GM12872 (cell line): ENCODE data around the gene SAMD14.

Source experiments
- TF ChIP-seq, protein P1 (sequence below): IDR thresholded peaks from 3 replicates; pipeline ENCODE4 v1.5.1; 2011; ENCODE audit warnings: low read depth, mild to moderate bottlenecking, low read length, moderate library complexity; ENCODE audit not compliant: insufficient read depth

Gene SAMD14

DNA sequence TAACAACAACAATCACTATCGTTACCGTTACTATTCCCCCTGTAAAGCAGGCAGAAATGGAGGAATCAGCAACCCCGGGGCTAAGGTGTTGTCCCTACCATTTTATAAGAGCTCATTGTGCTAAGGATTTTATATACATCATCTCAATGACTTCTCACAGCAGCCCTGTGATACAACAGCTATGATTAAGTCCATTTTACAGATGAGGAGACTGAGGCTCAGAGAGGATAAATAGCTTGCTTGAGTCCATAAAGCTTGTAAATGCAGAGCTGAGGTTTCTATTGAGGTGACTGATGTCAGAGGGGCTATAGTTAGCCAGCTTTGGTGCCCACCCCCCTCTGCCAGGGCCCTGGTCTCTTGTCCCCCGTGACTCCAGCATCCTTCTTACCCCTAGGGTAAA lies 51.5 kb downstream of the SAMD14 start:
- TF ChIP-seq, protein P1, sequence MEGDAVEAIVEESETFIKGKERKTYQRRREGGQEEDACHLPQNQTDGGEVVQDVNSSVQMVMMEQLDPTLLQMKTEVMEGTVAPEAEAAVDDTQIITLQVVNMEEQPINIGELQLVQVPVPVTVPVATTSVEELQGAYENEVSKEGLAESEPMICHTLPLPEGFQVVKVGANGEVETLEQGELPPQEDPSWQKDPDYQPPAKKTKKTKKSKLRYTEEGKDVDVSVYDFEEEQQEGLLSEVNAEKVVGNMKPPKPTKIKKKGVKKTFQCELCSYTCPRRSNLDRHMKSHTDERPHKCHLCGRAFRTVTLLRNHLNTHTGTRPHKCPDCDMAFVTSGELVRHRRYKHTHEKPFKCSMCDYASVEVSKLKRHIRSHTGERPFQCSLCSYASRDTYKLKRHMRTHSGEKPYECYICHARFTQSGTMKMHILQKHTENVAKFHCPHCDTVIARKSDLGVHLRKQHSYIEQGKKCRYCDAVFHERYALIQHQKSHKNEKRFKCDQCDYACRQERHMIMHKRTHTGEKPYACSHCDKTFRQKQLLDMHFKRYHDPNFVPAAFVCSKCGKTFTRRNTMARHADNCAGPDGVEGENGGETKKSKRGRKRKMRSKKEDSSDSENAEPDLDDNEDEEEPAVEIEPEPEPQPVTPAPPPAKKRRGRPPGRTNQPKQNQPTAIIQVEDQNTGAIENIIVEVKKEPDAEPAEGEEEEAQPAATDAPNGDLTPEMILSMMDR: no peak

DNA sequence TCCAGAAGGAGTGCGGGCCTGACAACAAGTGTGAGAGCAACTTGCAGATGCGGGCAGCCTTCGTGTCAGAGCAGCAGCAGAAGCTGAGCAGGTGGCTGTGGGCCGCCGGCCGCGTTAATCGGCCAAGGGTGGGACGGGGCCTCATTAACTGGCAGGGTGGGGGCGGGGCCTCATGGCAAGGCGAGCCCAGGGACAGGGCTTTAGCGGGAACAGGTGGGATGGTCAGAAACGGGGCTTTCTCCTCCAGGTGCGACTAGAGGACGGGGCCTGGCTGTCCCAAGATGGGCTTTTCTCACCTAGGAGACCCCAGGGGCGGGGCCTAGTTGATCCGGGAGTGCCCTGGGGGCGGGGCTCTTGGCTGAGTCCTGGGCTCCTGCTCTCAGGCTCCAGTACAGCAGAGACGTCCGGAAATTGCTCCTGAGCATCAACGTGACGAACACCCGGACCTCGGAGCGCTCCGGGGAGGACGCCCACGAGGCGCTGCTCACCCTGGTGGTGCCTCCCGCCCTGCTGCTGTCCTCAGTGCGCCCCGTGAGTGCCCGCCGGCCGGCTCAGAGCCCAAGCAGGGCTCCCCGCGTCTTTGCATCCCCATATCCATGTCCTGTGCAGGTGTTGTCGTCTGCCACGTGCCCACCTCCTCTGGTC lies 53.2 kb downstream of the SAMD14 start:
- TF ChIP-seq, protein P1: no peak

DNA sequence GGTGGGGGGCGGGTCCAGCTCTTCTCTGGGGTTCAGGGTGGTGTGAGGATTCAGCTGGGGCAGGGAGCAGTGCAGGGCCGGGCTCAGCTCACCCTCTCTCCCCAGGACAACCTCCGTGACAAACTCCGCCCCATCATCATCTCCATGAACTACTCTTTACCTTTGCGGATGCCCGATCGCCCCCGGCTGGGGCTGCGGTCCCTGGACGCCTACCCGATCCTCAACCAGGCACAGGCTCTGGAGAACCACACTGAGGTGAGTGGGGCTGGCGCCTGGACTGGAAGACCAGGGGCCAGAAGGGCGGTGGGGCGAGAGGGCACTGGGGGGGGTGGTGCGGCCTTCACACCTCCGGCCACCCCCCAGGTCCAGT lies 53.8 kb downstream of the SAMD14 start:
- TF ChIP-seq, protein P1: no peak

DNA sequence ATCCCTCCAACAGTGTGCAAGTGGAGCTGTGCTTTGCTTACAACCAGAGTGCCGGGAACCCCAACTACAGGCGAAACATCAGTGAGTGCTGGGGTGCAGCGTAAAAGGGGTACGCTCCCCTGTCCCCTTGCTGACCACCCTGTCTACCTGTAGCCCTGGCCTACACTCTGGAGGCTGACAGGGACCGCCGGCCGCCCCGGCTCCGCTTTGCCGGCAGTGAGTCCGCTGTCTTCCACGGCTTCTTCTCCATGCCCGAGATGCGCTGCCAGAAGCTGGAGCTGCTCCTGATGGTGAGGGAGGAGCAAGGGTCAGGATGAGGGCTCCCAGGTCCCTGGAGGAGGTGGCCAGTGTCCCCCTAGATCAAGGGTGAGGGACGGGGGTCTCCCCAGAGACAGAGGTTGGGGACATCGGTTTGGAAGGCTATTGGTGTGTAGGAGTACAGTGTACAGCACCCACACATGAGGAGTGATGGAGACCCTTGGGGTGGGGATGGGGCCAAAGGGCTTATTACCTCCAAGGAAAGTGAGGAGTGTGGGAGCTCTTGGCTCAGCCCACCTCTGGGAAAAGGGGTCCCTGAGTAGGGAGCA lies 54.4 kb downstream of the SAMD14 start:
- TF ChIP-seq, protein P1: no peak

DNA sequence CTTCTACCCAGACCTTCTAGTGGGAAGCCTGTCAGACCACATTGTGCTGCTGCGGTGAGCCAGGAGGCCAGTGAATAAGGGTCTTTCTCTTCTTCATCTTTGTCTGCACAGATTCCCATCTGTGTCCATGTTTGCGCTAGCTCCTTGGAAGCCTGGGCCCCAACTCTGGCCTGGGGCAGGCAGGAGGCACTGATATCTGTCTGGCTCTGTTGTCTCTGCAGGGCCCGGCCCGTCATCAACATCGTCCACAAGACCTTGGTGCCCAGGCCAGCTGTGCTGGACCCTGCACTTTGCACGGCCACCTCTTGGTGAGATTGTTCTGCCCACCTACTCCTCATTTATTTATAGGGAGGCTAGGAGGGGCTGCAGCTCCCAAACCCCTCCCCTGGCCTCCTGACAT lies 55.7 kb downstream of the SAMD14 start:
- TF ChIP-seq, protein P1: no peak

DNA sequence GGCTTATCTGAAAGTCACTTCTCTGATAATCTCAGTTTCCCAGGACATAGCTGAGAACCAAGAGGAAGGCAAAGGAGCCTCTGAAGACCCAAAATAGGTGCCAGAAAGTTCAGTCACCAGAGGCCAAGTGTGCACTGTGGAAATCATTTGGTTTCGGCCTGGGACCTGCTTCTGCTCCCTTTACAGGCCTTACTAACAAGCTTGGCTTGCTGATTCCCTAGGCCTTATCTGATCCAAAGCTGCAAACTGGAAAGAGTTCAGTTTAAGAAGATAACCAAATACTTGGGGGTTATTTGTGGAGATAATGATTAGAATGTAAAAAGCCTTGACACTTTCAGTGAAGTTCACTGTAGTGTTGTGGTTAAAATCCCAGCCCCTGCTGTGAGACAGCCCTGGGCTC lies 57.0 kb downstream of the SAMD14 start:
- TF ChIP-seq, protein P1: no peak

DNA sequence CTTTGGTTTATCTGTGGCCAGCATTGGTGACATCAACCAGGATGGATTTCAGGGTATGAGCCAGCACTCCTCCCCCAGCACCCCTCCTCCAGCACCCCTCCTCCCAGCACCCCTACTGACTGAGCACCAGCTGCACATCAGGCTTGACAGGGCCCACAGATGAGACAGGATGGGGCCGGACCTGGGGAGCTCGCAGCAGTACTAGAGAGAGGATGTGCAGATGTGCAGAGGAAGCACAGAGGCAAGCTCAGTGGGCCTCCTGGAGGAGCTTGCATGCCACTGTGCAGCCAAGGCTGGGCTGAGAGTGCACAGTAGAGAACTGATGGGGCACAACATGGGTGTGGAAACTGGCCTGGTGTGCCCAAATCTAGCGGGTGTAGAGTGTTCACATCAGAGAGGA lies 57.8 kb downstream of the SAMD14 start:
- TF ChIP-seq, protein P1: no peak
